Nephron (organoid): Measurements from ENCODE around the gene PINLYP.
A peak's percentile ranks its signal among the peaks of the same experiment; 100 is the strongest.
"Not testable (repeated sequence)": the region's sequence is repeated elsewhere in the genome, so short reads cannot be mapped to it uniquely, and the experiment has no call there.

ENCODE experiments used
- H3K27ac Mint-ChIP-seq, 3 experiments: 2 replicates each; pipeline ENCODE4 v1.8.0; 2020; ENCODE audit warnings: mixed read lengths in 3 of 3, mild to moderate bottlenecking in 2 of 3, moderate library complexity in 1 of 3
- H3K27me3 Mint-ChIP-seq: 2 replicates; pipeline ENCODE4 v1.8.0; 2021; ENCODE audit warnings: low read depth, mild to moderate bottlenecking, moderate library complexity, mixed read lengths
- H3K36me3 Mint-ChIP-seq: 2 replicates; pipeline ENCODE4 v1.8.0; 2020; ENCODE audit warnings: low read depth, mixed read lengths
- H3K4me1 Mint-ChIP-seq: 2 replicates; pipeline ENCODE4 v1.8.0; 2020; ENCODE audit warnings: mixed read lengths
- H3K4me3 Mint-ChIP-seq, 3 experiments: 2 replicates each; pipeline ENCODE4 v1.8.0; 2020; ENCODE audit warnings: mild to moderate bottlenecking in 3 of 3, mixed read lengths in 3 of 3, moderate library complexity in 2 of 3
- H3K9me3 Mint-ChIP-seq: 2 replicates; pipeline ENCODE4 v1.8.0; 2020; ENCODE audit warnings: mixed read lengths
- TF ChIP-seq, protein P1 (sequence below), 3 experiments: fragments of 200-600 bp; sonication (generic); IDR thresholded peaks; one replicate each; pipeline ENCODE4 v1.5.0; 2021; ENCODE audit warnings: antibody characterized with exemption in 3 of 3; ENCODE audit not compliant: unreplicated experiment in 3 of 3

Gene PINLYP

DNA sequence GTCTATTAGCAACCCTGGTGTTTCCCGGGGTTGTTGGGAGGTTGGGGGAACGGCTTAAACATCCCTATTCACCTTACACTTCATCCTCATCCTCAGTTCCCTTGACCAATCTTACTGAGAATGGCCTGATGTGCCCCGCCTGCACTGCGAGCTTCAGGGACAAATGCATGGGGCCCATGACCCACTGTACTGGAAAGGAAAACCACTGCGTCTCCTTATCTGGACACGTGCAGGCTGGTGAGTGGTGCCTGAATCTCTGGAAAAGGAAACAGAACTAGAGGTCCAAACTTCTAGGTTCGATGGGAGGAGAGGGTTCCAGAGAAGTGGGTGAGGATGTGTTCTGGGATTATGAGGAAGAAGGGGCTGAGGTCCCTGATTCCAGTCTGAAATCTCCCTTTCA lies 5.9 kb downstream of the PINLYP start:
- Mint-ChIP-seq H3K27me3 (no peaks in the 10 kb centered on the region), H3K27ac (peak overlapping the region; percentile 23 to 96 (median 90)), H3K4me3 (peak overlapping the region; percentile 88 to 94 (median 91)), H3K4me1 (peaks cover 30% of the 10 kb centered on the region), H3K9me3 (no peaks in the 10 kb centered on the region), H3K36me3 (peaks cover 16% of the 10 kb centered on the region)
- TF ChIP-seq, protein P1, sequence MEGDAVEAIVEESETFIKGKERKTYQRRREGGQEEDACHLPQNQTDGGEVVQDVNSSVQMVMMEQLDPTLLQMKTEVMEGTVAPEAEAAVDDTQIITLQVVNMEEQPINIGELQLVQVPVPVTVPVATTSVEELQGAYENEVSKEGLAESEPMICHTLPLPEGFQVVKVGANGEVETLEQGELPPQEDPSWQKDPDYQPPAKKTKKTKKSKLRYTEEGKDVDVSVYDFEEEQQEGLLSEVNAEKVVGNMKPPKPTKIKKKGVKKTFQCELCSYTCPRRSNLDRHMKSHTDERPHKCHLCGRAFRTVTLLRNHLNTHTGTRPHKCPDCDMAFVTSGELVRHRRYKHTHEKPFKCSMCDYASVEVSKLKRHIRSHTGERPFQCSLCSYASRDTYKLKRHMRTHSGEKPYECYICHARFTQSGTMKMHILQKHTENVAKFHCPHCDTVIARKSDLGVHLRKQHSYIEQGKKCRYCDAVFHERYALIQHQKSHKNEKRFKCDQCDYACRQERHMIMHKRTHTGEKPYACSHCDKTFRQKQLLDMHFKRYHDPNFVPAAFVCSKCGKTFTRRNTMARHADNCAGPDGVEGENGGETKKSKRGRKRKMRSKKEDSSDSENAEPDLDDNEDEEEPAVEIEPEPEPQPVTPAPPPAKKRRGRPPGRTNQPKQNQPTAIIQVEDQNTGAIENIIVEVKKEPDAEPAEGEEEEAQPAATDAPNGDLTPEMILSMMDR (IDR thresholded peaks at IDR 0.05; ENCODE audit: unreplicated experiment in 3 of 3): no peak

DNA sequence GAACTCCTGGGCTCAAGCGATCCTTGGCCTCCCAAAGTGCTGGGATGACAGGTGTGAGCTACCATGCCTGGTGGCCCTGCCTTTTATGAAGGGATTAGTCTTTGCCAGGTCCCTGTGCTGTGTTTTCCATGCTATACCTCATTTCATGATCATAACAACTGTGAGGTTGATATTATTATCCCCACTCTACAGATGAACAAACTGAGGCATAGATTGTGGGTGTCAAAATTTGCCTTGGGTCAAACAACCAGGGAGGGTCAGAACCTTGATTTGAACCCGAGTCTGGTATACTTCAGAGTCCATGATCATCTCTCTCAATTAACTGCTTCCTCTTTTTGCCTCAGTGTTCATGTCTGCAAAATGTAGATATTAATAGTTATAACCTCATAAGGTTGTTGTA lies 6.9 kb downstream of the PINLYP start:
- Mint-ChIP-seq H3K4me3 (peak overlapping the region in 2 of 3 experiments; percentile 62 to 94), H3K27me3 (no peaks in the 10 kb centered on the region)
- TF ChIP-seq, protein P1 (IDR thresholded peaks at IDR 0.05; ENCODE audit: unreplicated experiment in 3 of 3): no peak

DNA sequence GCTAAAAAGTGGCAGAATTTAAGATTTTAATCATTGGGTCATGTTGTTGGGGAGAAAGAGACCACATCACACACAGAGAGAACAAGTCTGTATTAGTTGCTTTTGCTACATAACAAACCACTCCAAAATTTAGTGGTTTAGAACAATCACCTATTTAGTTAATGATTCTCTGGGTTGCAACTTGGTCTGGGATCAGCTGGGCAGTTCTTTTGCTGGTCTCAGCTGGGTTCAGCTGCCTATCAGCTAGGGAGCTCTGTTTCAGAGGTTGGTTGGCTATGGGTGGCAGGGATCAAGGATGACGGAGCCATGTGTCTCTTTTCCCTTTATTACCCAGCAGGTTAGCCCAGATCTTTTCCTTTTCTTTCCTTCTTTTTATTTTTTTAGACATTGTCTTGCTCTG lies 8.9 kb downstream of the PINLYP start:
- Mint-ChIP-seq H3K4me1 (peaks cover 18% of the 10 kb centered on the region), H3K27ac (peak overlapping the region; percentile 34 to 93 (median 63)), H3K4me3 (no peak overlapping the region)

More for the DNA sequence above, 6.9 kb downstream of the PINLYP start:
- Mint-ChIP-seq H3K4me1 (peaks cover 23% of the 10 kb centered on the region), H3K36me3 (peaks cover 21% of the 10 kb centered on the region), H3K27ac (peak overlapping the region in 2 of 3 experiments; percentile 50 to 51), H3K9me3 (no peaks in the 10 kb centered on the region)

DNA sequence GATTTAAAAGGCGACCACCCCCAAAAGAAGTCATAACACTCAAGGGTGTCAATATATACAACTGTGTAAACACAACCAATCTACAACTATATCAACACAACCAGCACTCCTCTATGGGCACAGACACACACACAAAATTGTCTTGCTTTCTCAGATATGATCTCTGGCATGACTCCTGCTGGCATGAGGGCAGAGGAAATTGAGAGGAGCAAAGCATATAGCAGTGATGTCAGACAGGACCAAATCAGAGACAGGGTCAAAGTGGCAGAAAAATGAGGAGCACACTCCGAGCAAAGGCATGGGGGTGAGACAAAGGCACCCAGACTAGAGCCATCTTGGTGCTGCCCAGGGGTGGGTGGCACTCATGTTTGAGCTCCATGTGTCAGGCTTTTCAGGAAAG lies 10.7 kb downstream of the PINLYP start:
- no peaks in the 10 kb centered on the region for H3K27me3 Mint-ChIP-seq
- H3K36me3 Mint-ChIP-seq: peaks cover 45% of the 10 kb centered on the region
- H3K4me1 Mint-ChIP-seq: peaks cover 13% of the 10 kb centered on the region
- H3K9me3 Mint-ChIP-seq: no peaks in the 10 kb centered on the region
- no peak overlapping the region for H3K4me3 Mint-ChIP-seq
- TF ChIP-seq, protein P1 (IDR thresholded peaks at IDR 0.05; ENCODE audit: unreplicated experiment in 3 of 3): no peak
- H3K27ac Mint-ChIP-seq: peak overlapping the region in 1 of 3 experiments; percentile 13

More for the DNA sequence above, 8.9 kb downstream of the PINLYP start:
- H3K36me3 Mint-ChIP-seq: peaks cover 29% of the 10 kb centered on the region
- H3K27me3 Mint-ChIP-seq: no peaks in the 10 kb centered on the region
- TF ChIP-seq, protein P1 (IDR thresholded peaks at IDR 0.05; ENCODE audit: unreplicated experiment in 3 of 3): no peak
- H3K9me3 Mint-ChIP-seq: no peaks in the 10 kb centered on the region

DNA sequence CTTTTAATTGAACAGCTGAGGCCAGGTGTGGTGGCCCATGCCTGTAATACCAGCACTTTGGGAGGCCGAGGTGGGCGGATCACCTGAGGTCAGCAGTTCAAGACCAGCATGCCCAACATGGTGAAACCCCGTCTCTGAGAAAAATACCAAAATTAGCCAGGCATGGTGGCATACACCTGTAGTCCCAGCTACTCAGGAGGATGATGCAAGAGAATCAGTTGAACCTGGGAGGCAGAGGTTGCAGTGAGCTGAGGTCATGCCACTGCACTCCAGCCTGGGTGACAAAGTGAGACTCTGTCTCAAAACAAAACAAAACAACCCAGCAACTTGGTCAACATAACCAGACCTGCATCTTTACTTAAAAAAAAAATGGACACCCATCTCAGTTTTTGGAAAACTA lies 11.4 kb downstream of the PINLYP start:
- peaks cover 45% of the 10 kb centered on the region for H3K36me3 Mint-ChIP-seq
- H3K4me1 Mint-ChIP-seq, H3K27ac Mint-ChIP-seq, H3K4me3 Mint-ChIP-seq, H3K9me3 Mint-ChIP-seq, H3K27me3 Mint-ChIP-seq: not testable (repeated sequence)

DNA sequence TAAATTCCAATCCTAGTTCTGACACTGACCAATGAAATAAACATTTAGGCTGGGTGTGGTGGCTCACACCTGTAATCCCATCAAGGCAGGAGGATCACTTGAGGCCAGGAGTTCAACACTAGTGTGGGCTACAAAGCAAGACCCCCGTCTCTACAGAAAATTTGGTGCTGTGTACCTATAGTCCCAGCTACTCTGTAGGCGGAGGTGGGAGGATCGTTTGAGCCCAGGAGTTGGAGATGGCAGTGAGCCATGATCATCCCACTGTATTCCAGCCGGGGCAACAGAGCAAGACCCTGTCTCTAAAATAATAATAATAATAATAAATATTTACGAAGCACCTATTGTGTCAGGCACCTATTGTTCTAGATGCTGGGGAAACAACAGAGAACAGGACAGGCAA lies 13.7 kb downstream of the PINLYP start:
- no peaks in the 10 kb centered on the region for H3K9me3 Mint-ChIP-seq
- H3K4me3 Mint-ChIP-seq: no peak overlapping the region
- peak overlapping the region in 1 of 3 experiments; percentile 26 for H3K27ac Mint-ChIP-seq
- peaks cover 15% of the 10 kb centered on the region for H3K4me1 Mint-ChIP-seq
- TF ChIP-seq, protein P1 (IDR thresholded peaks at IDR 0.05; ENCODE audit: unreplicated experiment in 3 of 3): no peak
- H3K27me3 Mint-ChIP-seq: no peaks in the 10 kb centered on the region
- peaks cover 56% of the 10 kb centered on the region for H3K36me3 Mint-ChIP-seq
